ENCODE results near the gene PRCC. TPM values are rescaled to one million over a fixed set of nuclear protein-coding genes. Genes with fewer than 3 reads are reported as not detected.
A peak's percentile ranks its signal among the peaks of the same experiment; 100 is the strongest.

The PRCC gene
- total and polyA plus RNA-seq, 2 of the 13 experiments (the other 11 are each of a cell fraction or from before 2014, with no cell fraction given): 24.2 to 40.5 TPM

DNA sequence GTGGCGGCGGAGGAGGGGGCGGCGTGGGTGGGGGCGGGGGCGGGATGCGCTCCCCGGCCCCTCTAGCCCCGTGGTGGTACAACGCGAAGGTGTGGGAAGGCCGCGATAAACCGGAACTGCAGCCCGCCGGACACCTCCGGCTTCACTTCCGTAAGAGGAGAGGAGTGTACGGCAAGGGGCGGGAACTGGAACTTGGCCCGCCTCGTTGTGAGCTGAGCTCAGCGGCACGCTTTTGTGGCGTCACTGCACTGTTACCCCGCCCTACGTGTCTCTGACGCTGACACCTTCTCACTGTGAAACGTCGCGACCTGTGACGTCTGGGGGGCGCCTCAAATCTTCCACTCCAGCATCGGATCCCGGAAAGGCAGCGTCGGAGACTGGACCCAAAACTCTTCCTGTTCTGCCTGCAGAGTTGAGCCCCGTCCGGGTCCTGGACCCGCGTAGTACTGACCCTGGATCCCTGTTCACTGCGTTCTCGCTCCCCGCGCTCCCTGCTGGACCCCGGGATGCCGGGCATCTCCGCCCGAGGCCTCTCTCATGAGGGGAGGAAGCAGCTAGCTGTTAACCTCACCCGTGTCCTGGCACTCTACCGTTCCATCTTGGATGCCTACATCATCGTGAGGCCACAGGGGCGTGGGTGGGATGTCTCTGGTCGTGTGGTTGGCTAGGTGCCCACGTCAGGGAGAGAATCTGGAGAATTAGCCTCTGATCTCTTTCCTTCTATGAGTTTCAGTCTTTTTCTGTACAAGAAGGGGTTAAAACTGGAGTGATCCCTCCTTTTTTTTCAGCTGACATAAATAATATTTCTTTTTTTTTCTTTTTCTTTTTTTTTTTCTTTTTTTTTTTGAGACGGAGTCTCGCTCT is 38.5 kb upstream of the PRCC start, which contains the start of gene ISG20L2 (continued):
- TF ChIP-seq NFAT5 (CRISPR knock-in tag; IDR thresholded peaks at IDR 0.05): peak; percentile 81; the same call in 1 of the 2 replicates
- TF ChIP-seq FOXO1 (CRISPR knock-in tag; IDR thresholded peaks at IDR 0.05): no peak
- no peak for TF ChIP-seq ZNF24 (IDR thresholded peaks at IDR 0.05)
- TF ChIP-seq ZNF124 (CRISPR knock-in tag; IDR thresholded peaks at IDR 0.05): no peak; the same call in 1 of the 2 replicates
- TF ChIP-seq ATF5 (CRISPR knock-in tag; IDR thresholded peaks at IDR 0.05; ENCODE audit: low read depth): no peak
- TF ChIP-seq, protein P1, sequence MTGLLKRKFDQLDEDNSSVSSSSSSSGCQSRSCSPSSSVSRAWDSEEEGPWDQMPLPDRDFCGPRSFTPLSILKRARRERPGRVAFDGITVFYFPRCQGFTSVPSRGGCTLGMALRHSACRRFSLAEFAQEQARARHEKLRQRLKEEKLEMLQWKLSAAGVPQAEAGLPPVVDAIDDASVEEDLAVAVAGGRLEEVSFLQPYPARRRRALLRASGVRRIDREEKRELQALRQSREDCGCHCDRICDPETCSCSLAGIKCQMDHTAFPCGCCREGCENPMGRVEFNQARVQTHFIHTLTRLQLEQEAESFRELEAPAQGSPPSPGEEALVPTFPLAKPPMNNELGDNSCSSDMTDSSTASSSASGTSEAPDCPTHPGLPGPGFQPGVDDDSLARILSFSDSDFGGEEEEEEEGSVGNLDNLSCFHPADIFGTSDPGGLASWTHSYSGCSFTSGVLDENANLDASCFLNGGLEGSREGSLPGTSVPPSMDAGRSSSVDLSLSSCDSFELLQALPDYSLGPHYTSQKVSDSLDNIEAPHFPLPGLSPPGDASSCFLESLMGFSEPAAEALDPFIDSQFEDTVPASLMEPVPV (CRISPR knock-in tag; IDR thresholded peaks at IDR 0.05): peak; percentile 20; the same call in 1 of the 2 replicates
- TF ChIP-seq ZNF878 (CRISPR knock-in tag; IDR thresholded peaks at IDR 0.05): no peak
- no peak for TF ChIP-seq ZNF7 (CRISPR knock-in tag; IDR thresholded peaks at IDR 0.05)
- TF ChIP-seq ZBTB8A (CRISPR knock-in tag; IDR thresholded peaks at IDR 0.05; ENCODE audit: borderline replicate concordance, low read depth): no peak
- TF ChIP-seq, protein P2, sequence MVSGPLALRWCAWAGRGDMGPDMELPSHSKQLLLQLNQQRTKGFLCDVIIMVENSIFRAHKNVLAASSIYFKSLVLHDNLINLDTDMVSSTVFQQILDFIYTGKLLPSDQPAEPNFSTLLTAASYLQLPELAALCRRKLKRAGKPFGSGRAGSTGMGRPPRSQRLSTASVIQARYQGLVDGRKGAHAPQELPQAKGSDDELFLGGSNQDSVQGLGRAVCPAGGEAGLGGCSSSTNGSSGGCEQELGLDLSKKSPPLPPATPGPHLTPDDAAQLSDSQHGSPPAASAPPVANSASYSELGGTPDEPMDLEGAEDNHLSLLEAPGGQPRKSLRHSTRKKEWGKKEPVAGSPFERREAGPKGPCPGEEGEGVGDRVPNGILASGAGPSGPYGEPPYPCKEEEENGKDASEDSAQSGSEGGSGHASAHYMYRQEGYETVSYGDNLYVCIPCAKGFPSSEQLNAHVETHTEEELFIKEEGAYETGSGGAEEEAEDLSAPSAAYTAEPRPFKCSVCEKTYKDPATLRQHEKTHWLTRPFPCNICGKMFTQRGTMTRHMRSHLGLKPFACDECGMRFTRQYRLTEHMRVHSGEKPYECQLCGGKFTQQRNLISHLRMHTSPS (CRISPR knock-in tag; IDR thresholded peaks at IDR 0.05; ENCODE audit: low read depth): no peak
- TF ChIP-seq NFRKB (IDR thresholded peaks at IDR 0.05): no peak
- TF ChIP-seq HDAC2 (CRISPR knock-in tag; IDR thresholded peaks at IDR 0.05): peak; percentile 41
- no peak for TF ChIP-seq DNMT3B (CRISPR knock-in tag; conservative IDR thresholded peaks at IDR 0.05)
- TF ChIP-seq MIER3 (CRISPR knock-in tag; IDR thresholded peaks at IDR 0.05; ENCODE audit: borderline replicate concordance): no peak
- no peak for TF ChIP-seq ZNF766 (CRISPR knock-in tag; IDR thresholded peaks at IDR 0.05; ENCODE audit: borderline replicate concordance)
- peak; percentile 14; the same call in 1 of the 2 replicates for TF ChIP-seq RAD21 (CRISPR knock-in tag; IDR thresholded peaks at IDR 0.05)
- TF ChIP-seq JUND (CRISPR knock-in tag; IDR thresholded peaks at IDR 0.05): peak; percentile 19; the same call in 1 of the 2 replicates
- no peak for TF ChIP-seq GATA4 (IDR thresholded peaks at IDR 0.05; ENCODE audit: borderline replicate concordance, low read depth)
- TF ChIP-seq TOE1 (CRISPR knock-in tag; IDR thresholded peaks at IDR 0.05): no peak
- no peak for TF ChIP-seq ZNF441 (CRISPR knock-in tag; IDR thresholded peaks at IDR 0.05; ENCODE audit: borderline replicate concordance)
